NCI-H2029 treated with DMSO at 0.1 percent for 48 hours (cell line): ENCODE data around the gene HK2.

ENCODE experiments used
- DNase-seq: peaks from one replicate; lab custom pipeline; 2025; lab: John Stamatoyannopoulos, UW

The HK2 gene

GRCh38 chr2:74937221-74937880 is 103.4 kb downstream of the HK2 start:
- DNase-seq = no peak

DNA sequence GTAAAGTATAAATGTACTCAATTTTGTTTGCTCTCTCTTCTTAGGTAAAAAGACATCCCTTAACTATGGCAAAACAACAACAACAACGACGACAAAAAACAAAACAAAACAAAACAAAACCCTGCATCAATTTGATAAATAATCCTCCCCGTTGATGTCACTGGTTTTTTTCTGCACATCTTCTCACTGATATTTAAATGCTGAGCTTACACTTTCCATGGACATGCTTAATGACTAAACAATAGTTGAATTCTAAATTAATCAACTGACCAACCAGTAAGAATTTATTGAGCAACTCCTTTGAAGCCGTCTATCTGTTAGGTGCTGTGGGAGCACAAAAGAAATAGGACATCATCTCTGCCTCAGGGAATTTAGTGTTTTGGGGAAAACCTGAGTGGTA is 104.3 kb downstream of the HK2 start:
- DNase-seq = no peak

DNA sequence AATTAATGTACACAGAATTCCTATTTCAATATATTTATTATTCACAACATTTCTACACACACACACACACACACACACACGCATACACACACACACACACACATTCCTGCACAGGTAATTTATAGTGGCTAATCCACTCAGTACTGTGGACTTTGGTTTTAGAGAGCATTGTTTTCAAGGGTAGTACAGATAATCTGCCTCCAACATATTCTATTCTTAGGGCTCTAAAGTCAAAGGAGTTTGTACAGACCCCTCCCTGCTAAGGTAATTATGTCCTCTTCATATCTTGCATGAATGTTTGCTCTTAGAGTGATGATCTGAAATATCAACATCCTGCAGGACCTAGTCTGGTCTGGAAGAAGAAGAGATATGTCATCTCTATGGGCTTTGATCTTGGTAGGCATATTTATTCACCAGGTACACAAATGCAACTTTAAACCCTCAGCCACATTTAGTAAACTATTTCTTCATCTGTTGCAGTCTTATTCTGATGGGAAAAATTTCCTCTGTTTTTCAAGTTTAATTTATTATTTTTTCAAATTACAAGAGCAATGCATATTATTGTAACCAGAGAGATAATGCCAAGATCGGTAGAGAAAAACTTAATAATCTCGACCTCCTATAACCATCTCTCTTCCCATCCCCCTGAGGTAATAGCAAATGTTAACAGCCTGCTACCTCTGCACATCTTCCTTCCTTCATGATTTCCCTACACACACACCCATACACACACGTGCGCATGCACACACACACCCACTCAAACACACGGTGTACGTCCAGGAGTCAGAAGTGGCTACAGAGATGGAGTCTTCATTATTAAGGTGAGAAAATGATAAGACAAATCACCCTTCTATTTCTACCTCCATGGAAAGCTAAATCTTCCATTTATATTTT is 106.2 kb downstream of the HK2 start:
- DNase-seq = no peak

DNA sequence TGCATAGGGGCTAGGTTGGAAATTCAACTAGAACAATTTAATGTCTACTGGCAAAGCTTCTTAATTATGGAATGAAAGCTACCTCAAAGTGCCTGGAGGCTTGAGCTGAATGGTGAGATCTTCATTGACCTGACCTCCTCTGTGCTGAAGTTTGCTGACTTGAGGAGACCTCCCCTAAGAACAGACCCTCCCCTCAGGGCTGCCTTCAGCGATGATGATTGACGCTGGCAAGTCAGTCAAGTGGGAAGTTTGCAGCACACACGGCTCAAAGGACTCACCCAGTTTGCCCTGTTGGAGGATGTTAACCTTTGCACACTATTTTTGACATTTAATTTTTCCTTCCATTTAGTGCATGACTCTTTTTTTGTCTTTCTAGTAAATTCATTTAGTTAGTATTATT is 107.4 kb downstream of the HK2 start:
- DNase-seq = no peak

- no peak for DNase-seq
Observed at GRCh38 chr2:74942263-74942662, 108.3 kb downstream of the HK2 start.
